HG03135 (cell line): ENCODE data around the gene XPO4.

Experiments used
- ATAC-seq: cut with Tn5 transposase; IDR thresholded peaks from one replicate; pipeline ENCODE4 v1.9.1; 2021; ENCODE audit warnings: mild to moderate bottlenecking, moderate library complexity; ENCODE audit not compliant: unreplicated experiment

Gene XPO4

GRCh38 chr13:20729633-20730585, 172.6 kb downstream of the XPO4 start:
- no peak for ATAC-seq

GRCh38 chr13:20728579-20729311, 173.8 kb downstream of the XPO4 start:
- no peak for ATAC-seq

- ATAC-seq = no peak
These were observed 174.7 kb downstream of the XPO4 start for GRCh38 chr13:20727856-20728255.
